Measurements from ENCODE around the gene GREB1. TPM values are rescaled to one million over a fixed set of nuclear protein-coding genes. Genes with fewer than 3 reads are reported as not detected.

GREB1 gene
- total and polyA plus RNA-seq, 2 experiments from 2014 or later = 5.7 to 6.4 TPM

GRCh38 chr2:11581797-11582611 lies 48.2 kb downstream of the GREB1 start:
- no peaks in the 10 kb centered on the region for H3K27me3 ChIP-seq
- no peak for TF ChIP-seq EZH2phosphoT487 (IDR thresholded peaks at IDR 0.05; ENCODE audit: low read depth, severe bottlenecking, unreplicated experiment)
- TF ChIP-seq EZH2 (IDR thresholded peaks at IDR 0.05; ENCODE audit: borderline replicate concordance) = no peak
- TF ChIP-seq CTCF (IDR thresholded peaks at IDR 0.05; ENCODE audit: poor library complexity) = no peak
- H3K79me2 ChIP-seq = no peaks in the 10 kb centered on the region
- H4K20me1 ChIP-seq (ENCODE audit: insufficient read depth, poor library complexity, severe bottlenecking) = no peaks in the 10 kb centered on the region
- 78% methylated on average over 18 of the region's 19 CpGs for WGBS (ENCODE audit: low lambda C conversion rate, missing lambda C conversion rate)
- H3K27ac ChIP-seq = no peak overlapping the region
- peaks cover 4% of the 10 kb centered on the region for H3K4me1 ChIP-seq (ENCODE audit: insufficient read depth)
- H3K9me2 ChIP-seq (replicated peaks; ENCODE audit: insufficient read depth) = no peaks in the 10 kb centered on the region
- DNase-seq (ENCODE audit: low spot score) = no peak
- no peak overlapping the region for H2AFZ ChIP-seq
- H3K4me2 ChIP-seq = no peak overlapping the region
- H3K4me3 ChIP-seq = no peak overlapping the region
- no peaks in the 10 kb centered on the region for H3K9me3 ChIP-seq (ENCODE audit: low read depth)
- H3K36me3 ChIP-seq (replicated peaks; ENCODE audit: insufficient read depth, low read depth) = no peaks in the 10 kb centered on the region

- H3K9me2 ChIP-seq (replicated peaks; ENCODE audit: insufficient read depth) = no peaks in the 10 kb centered on the region
- no peaks in the 10 kb centered on the region for H3K27me3 ChIP-seq
- H3K27ac ChIP-seq = no peak overlapping the region
- TF ChIP-seq CTCF (IDR thresholded peaks at IDR 0.05; ENCODE audit: poor library complexity) = no peak
- no peak for TF ChIP-seq EZH2phosphoT487 (IDR thresholded peaks at IDR 0.05; ENCODE audit: low read depth, severe bottlenecking, unreplicated experiment)
- TF ChIP-seq EZH2 (IDR thresholded peaks at IDR 0.05; ENCODE audit: borderline replicate concordance) = no peak
- no peaks in the 10 kb centered on the region for H4K20me1 ChIP-seq (ENCODE audit: insufficient read depth, poor library complexity, severe bottlenecking)
- 78% methylated on average over 11 of the region's 11 CpGs for WGBS (ENCODE audit: low lambda C conversion rate, missing lambda C conversion rate)
- H3K79me2 ChIP-seq = no peaks in the 10 kb centered on the region
- H2AFZ ChIP-seq = no peak overlapping the region
- no peaks in the 10 kb centered on the region for H3K36me3 ChIP-seq (replicated peaks; ENCODE audit: insufficient read depth, low read depth)
- no peaks in the 10 kb centered on the region for H3K9me3 ChIP-seq (ENCODE audit: low read depth)
- peaks cover 4% of the 10 kb centered on the region for H3K4me1 ChIP-seq (ENCODE audit: insufficient read depth)
- no peak overlapping the region for H3K4me2 ChIP-seq
- no peak for DNase-seq (ENCODE audit: low spot score)
- no peak overlapping the region for H3K4me3 ChIP-seq
Measured at GRCh38 chr2:11582612-11582861, 48.7 kb downstream of the GREB1 start.

GRCh38 chr2:11582862-11583752 lies 49.3 kb downstream of the GREB1 start:
- 26% methylated on average over 19 of the region's 19 CpGs for WGBS (ENCODE audit: low lambda C conversion rate, missing lambda C conversion rate)
- no peaks in the 10 kb centered on the region for H3K27me3 ChIP-seq
- no peaks in the 10 kb centered on the region for H3K79me2 ChIP-seq
- H3K4me1 ChIP-seq (ENCODE audit: insufficient read depth) = peaks cover 4% of the 10 kb centered on the region
- H3K4me2 ChIP-seq = no peak overlapping the region
- H4K20me1 ChIP-seq (ENCODE audit: insufficient read depth, poor library complexity, severe bottlenecking) = no peaks in the 10 kb centered on the region
- H2AFZ ChIP-seq = no peak overlapping the region
- H3K9me2 ChIP-seq (replicated peaks; ENCODE audit: insufficient read depth) = no peaks in the 10 kb centered on the region
- peak; percentile 71 for DNase-seq (ENCODE audit: low spot score)
- peak overlapping the region; percentile 28 for H3K27ac ChIP-seq
- H3K9me3 ChIP-seq (ENCODE audit: low read depth) = no peaks in the 10 kb centered on the region
- H3K36me3 ChIP-seq (replicated peaks; ENCODE audit: insufficient read depth, low read depth) = no peaks in the 10 kb centered on the region
- TF ChIP-seq EZH2 (IDR thresholded peaks at IDR 0.05; ENCODE audit: borderline replicate concordance) = no peak
- peak; percentile 73 for TF ChIP-seq CTCF (IDR thresholded peaks at IDR 0.05; ENCODE audit: poor library complexity)
- TF ChIP-seq EZH2phosphoT487 (IDR thresholded peaks at IDR 0.05; ENCODE audit: low read depth, severe bottlenecking, unreplicated experiment) = no peak
- no peak overlapping the region for H3K4me3 ChIP-seq

Measured in hepatocyte (in vitro differentiated cells).